Non-pigmented ciliary epithelial cell (primary cell): ENCODE results near the gene OR7G3.

ENCODE experiments used
- DNase-seq: peaks from one replicate; pipeline ENCODE4 v3.0.0-alpha.2; 2010; ENCODE audit warnings: low read depth

OR7G3 gene

GRCh38 chr19:9107375-9107774, 19.4 kb downstream of the OR7G3 start, which contains the start of gene OR7G2:
OR7G2 (minus strand) TSS chr19:9107475; CDS start chr19:9103243, 4,232 bp downstream.
- no peak for DNase-seq

GRCh38 chr19:9086761-9087160, 40.0 kb downstream of the OR7G3 start, which contains the start of gene OR1M1:
OR1M1 (plus strand) TSS chr19:9087061; CDS start chr19:9093245, 6,184 bp downstream.
- DNase-seq, result no peak

GRCh38 chr19:9078651-9079050, 48.1 kb downstream of the OR7G3 start:
- DNase-seq, result no peak

GRCh38 chr19:9076901-9077300, 49.8 kb downstream of the OR7G3 start:
- no peak for DNase-seq
